DMS53 treated with DMSO at 0.1 percent for 48 hours (cell line): Measurements from ENCODE around the gene POLN.

Experiments
- DNase-seq: peaks from one replicate; lab custom pipeline; 2025; ENCODE audit not compliant: unreplicated experiment; lab: John Stamatoyannopoulos, UW

The POLN gene

DNA sequence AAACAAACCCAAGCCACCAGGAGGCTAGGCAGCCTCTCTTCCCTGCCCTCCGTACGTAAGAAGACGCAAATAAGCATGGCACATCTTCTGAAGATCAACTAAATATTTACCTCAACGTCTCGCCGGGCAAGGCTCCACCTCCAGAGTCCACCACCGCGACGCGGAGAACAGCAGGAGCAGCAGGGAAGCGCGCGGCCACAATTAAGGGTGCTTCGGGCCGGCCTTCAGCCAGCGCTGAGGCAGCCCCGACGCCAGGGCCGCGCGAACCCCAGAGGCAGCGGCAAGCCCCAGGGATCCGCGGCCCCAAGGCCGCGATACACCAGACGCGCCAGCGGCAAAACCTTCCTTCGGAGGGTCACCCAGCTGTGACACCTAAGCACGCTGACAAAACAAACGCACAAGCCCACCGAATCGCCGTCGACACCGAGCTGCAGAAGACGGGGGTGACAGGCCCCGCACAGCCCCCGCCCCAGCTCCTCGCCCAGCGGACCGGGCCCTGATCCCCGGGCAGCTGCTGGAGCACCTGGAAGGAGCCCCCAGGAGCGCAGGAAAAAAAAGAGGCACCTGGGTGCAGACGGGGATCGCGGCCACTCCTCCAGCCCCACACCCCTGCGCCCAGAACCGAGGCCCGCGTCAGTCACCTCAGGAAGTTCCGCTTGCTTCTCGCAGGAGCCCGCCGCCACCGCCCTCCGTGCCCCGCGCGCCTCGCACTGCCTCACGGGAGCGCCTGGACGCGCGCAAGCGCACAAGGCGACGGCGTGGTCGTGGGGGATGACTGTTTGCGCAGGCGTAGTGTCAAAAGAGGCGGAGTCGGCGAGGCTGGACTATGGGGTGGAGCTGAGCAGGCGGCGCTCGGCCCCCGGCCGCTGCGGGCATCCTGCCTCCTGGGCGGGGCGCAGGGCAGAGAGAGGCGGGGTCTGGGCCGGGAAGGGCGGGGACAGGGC is at the start of gene POLN, which contains the start of gene HAUS3:
POLN (minus strand) TSS at position 712 of the 944 bp plus-strand sequence. CDS start 12,890 bp downstream, outside the sequence.
HAUS3 (minus strand) TSS at position 712 of the 944 bp plus-strand sequence. CDS start 1,175 bp downstream, outside the sequence.
- peak; percentile 98 for DNase-seq

DNA sequence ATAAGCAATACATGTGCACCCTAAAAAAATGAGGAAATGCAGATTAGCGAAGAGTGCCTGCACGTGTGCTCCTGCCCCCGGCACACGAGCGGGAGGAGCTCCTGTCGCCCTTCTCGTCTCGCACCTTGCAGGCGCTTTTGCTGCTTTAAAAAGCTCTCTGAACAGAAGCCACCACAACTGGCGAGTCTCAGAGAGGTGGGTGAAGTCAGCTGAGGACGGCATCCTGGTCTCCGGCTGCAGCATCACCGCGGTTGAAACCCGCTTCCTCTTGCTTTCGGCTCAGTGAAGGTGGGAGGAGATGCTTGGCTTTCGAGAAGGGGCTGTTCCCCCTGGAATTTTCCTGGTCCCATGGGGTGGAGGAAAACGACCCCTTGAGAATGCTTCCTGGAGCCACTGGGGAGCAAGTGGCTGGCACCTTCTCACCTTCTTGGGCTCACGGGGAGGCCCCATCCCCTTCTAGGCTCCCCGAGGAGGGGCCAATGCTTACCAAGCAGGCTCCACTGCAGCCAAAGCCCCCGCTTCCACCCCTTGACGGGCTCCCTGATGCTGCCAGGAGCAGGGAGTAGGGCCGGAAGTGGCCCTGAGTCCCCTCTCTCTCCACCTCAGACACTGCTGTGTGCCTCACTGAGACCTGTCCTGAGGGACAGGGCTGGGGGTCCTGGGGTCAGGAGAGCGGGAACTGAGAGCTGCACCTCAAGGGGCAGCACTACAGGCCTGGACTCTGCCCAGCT is 49.2 kb upstream of the POLN start:
- no peak for DNase-seq

DNA sequence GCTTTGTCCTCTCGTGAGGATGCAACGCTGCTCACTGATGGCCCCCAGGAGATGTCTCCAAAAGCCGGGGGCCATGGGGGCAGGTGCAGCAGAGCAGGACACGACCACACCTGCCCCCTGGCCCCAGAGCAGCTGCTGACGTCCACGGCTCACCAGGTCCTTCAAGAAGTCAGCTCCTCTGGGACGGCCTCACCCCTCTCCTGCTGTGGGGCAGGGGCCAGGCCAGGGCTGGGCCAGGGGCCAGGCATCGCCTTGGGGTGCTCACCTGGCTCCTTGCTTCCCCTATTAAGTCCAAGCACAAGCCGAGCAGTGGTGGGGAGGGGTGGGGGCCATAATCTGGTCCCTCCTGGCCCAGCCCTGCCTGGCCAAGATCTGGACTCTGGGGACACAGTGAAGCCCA is 48.6 kb upstream of the POLN start:
- no peak for DNase-seq

DNA sequence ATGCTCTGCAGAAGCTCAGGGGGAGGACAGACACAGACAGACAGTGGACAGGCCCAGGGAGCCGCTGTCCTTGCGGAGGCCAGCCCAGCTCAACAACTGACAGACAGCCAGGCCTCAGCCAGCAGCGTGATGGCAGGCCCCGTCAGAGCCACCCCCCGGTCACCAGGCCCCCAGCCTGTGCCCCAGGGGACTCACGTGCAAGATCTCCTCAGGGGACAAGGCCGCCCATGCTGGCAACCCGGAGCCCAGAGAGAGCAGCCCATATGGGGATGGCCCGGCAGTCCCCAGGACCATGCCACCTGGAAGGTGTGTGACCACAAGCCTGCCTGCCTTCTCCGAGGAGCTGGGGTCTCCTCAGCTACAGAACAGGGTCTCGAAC is 48.0 kb upstream of the POLN start:
- no peak for DNase-seq

DNA sequence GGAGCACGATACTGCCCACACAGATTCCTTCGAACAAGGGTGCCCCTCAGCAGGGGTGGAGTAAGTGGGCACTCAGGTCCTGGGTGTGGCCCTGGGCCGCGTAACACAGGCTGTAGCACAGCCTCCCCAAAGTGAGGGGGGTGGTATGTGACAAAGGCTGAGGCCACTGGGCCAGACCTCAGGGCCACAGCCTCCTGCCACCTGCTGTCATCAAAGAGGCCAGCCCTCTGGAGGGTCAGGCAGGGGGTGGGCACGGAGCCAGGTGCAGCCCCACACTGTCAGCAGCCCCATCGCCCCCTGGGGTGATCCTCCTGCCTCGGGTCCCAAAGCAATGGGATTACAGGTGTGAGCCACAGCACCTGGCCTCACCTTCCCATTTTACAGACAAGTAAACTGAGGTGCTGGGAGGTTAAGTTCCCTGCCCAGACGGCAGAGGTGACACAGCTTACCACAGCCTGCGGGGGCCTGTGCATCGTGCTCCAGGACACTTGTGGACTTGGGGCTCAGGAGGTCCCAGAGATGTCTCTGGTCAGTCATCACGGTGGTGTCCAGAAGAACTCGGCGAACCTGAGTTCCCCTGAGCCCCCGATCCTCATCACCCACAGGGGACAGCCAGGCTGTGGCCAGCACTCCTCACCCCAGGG is 47.5 kb upstream of the POLN start:
- no peak for DNase-seq

DNA sequence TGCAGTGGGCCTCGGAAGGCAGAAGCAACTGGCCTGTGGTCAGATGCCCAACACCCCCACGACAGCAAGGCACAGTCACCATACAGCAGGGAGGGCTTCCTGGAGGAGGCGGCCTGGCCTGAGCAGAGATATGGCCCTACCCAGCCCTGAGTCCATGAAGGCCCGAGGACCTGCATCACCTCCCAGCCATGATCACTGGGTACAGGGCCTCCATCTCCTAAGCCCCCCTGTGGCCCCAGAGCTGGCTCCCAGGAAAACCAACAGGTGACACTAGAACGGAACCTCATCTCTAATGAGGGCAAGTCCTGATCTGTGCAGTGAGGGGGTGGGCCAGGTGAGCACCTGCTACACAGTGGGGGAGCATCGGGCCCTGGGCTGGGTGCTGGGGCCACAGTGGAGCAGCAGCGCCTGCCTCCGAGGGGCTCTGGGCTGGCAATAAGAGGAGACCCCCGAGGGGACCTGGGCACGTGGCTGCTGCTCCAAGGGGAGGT is 46.2 kb upstream of the POLN start:
- no peak for DNase-seq

DNA sequence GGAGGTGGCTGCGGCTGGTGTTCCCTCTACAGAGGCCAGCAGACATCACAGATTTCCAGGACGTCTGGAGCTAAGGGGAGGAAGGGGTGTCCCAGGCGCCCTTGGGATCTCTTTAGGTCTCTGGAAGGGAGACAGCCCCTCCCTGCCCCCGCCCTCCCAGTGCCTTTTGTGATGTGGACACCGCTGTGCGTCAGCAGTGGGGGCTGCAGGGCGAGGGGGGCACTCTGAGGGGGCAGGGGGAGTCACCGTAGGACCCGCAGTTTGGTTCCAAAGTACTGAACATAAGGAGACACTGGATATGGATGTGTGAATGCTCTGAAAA is 45.6 kb upstream of the POLN start:
- DNase-seq, result no peak

DNA sequence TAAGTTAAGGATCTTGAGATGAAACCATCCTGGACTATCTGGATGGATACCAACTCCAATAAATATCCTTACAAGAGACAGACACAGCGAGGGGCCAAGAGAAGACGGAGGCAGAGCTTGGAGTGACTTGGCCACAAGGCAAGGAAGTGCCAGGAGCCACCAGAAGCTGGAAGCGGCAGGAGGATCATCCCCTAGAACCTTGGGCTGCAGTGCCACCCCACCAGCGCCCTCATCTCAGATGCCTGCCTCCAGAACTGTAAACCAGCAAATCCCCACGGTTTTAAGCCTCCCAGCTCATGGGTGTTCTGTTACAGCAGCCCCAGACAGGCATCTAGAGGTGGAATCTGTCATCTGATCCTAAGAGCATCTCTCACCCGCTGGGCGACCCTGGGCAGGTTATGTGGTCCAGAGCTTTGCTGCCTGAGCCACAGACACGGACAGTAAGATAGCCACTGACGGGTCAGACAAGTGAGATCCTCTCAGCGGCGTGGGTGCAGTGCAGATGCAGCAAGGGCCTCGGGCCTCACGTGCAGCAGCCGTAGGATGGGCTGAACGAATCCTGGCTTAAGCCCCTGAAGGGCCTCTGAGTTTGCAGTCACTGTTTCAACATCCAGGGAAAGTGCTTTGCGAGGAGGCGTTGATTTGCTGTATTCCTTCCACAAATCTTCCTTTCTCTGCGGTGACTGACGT is 45.1 kb upstream of the POLN start:
- no peak for DNase-seq

DNA sequence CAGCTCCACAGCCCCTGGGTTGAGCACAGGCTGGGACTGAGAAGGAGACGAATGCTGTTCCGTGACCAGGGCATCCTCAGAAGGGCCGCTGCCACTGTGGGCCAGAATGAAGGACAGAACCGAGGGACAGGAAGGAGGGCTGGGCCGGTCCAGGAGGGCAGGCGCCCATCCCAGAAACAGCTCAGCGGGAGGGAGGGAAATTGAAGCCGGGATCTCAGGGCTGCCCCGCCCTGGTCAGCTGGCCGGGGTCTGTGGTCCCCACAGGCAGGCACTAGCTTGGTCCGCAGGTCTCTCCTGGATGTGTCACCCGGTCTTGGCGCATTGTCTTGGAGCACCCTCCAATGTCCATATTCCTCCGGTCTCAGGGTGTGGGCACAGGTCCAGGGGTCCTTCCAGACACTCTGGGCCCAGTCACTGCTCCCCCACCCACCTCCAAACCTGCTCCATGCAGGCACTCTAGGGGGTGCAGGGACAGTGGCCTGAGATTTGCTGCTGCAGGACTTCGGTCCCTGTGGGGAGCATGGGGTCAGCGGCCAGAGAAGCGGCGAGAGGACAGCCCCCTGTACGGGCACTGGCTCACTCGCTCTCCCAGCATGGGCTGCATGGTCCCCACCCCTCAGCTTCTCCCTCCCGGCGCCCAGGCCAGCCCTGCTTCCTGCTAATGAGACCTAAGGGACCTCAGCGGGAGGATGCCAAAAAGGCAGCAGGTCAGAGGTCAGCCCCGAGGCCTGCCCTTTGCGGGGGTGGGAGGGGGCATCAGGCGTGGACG is 43.9 kb upstream of the POLN start:
- DNase-seq, result no peak

DNA sequence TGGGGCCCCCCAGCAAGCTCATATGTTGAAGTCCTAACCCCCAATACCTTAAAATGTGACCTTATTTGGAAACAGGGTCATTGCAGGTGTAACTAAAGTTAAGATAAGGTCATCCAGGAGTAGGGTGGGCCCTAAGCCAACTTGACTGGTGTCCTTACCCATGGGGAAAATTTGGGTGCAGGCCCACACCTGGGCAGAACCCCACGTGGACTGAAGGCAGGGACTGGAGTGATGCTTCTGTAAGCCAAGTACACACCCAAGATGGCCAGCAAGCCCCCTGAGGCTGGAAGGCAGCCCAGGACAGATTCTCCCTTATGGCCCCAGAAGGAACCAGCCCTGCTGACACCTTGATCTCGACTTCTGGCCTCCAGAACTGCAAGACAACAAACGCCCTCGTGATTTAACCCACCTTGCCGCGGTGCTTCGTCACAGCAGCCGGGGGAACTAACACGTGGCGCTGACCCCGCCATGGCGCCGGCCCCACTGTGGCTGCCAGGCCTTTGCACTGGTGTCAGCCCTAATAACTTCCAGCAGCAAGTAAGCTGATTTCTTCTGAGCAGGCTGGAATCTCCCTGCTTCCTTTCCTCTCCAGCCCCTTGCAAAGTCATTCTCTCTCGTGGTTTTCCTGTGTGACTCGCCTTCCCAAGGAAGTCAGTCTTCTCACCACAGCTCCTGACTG is 43.2 kb upstream of the POLN start:
- DNase-seq, result no peak

DNA sequence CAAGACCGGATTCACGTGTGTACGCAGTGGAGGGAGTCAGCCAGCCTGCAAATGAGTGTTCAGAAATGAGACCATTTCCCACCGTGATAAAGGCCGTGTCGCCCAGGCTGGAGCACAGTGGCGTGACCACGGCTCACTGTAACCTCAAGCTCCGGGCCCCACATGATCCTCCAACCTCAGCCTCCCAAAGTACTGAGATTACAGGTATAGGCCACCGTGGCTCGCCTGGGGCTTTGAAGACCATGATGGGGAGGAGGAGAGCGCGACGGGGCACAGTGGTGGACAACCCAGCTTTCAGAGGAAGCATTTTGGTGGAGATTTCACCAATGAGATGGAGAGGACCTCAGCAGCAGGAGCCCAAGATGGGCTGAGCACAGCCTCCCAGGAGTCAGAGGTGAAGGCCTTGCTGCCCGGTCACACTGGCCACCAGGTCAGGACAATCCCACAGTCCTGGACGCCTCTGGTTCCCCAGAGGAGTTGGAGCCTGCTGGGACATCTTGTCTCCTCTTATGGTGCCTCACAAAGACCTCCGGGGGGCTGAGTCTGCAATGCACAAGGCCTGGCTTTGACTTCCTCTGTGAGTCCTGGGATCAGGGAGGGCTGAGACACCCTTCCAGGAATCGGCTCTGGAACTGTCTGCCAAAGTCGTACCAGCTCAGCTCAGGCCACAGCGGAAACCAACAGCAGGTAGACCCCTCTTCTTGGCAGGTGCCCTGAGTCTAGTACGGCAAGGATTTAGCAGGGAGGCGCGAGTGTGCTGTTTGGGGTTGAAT is 42.4 kb upstream of the POLN start:
- DNase-seq, result no peak

DNA sequence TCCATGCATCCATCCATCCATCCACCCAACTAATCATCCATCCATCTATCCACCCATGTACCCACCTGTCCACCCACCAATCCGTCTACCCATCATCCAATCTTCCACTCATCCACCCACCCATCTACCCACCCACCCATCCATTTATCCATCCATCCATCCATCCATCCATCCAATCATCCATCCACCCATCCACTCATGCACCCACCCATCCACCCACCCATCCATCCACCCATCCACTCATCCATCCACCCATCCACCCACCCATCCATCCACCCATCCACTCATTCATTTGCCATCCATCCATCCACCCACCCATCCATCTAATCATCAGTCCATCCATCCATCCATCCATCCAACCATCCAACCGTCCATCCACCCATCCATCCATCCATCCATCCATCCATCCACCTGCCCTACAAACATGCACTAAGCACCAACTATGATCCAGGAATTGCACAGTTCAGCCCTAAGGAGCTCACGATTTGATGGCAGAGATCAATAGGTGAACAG is 41.3 kb upstream of the POLN start:
- no peak for DNase-seq

DNA sequence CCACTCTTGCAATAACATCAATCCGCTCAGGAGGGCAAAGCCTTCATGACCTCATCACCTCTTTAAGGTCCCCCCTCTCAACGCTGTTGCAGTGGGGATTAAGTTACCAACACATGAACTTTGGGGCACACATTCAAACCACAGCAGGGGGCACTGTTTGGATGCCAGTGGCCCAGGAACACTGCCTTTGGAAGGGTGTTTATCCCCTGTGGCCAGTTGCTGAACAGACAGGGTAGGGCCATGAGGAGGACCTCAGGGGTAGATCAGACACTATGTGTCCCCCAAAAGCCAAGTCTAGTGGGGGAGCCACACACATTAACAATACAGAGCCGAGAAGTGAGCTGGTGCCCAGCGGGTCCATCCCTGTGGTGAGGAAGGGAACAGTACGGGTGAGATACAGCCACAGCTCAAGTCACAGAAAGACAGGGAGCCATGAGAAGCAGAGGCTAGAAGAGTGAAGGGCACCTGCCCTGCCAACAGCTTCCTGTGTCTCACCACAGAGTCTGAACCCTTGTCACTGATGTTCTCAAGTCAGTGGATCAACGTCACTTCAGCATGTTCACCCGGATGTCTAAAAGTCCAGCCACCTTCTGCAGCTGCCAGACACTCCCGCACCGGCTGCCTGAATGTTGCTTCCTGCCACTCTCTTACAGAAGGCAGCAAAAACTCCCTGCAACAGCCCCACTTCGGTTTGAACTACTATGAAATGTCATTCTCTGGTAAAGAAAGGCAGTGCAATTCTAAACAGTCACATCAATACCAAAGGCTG is 39.8 kb upstream of the POLN start:
- DNase-seq, result peak; percentile 9

DNA sequence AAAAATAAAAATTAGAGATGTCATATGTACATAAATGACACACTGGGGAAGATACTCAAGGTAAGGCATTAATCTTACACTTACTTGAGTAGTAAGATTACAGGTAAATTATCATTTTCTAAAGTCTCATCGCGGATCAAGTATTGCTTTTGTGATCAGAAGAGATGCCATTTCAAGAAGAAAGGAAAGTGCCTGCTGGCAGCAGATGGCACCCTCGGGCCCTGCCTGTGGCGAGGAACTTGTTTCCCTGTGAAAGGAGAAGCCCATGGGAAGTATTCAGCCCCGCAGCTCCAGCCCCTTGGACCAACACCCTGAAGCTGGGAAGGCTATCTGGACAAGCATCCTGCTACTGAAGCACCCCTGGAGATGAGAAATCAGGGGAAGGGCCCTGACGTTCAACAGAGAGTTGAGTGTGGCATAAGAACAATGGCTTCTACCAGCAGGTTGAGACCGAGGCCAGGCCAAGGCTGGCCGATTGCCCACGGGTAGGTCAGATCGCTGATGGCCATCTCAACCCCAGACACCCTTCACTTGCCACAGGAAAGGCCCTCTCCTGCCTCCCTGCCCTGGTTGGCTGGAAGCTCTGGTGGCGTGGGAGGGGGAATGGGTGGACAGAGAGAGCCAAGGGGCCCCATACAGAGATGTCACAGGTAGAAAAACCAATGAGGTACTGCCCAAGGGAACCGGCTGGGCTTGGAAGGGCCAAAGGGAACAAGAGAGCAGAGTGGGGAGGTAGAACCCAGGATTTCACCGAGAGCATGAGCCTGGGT is 38.8 kb upstream of the POLN start:
- peak; percentile 21 for DNase-seq

DNA sequence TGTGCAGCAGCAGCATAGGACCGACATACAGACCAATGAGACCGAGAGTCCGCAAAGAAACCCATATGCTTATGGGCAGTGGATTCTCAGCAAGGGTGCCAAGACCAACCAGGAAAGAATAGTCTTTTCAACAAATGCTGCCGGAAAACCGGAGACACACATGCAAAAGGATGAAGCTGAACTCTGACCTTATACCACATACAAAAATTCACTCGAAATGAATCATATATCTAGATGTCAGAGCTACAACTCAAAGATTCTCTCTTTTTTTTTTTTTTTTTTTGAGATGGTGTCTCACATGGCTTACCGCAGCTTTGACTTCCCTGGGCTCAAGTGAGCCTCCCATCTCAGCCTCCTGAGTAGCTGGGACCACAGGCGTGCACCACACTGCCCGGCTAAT is 36.0 kb upstream of the POLN start:
- no peak for DNase-seq

DNA sequence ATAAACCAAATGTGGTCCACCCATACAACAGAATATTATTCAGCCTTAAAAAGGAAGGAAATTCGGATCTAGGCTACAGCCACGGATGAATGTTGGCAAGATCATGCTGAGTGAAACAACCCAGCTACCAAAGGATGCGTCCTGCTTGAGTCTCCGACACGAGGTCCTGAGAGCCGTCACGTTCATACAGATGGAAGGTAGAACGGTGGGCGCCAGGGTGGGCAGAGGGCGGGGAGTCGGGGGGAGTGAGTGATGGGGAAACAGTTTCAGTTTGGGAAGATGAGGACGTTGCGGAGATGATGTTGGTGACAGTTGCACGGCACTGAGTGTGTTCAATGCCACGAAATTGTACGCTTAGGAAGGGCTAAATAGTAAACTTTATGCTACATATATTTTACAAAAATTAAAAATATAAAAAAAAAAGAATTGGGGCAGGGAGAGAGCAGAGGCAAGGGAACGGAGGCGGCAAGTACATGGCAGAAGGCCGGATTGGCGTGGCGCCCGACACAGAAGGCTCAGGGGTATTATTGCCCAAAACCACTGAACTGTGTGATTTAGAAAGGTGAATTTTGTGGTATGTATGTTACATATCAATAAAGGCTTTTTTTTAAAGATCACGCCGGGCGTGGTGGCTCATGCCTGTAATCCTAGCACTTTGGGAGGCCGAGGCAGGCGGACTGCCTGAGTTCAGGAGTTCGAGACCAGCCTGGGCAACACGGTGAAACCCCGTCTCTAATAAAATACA is 34.8 kb upstream of the POLN start:
- DNase-seq, result no peak
